AG10803 (cell line): ENCODE data around the gene GNAZ.

Experiments used
- DNase-seq: peaks from one replicate; pipeline ENCODE4 v3.0.0; 2010; ENCODE audit warnings: low read depth
- H3K4me3 ChIP-seq: 2 replicates; pipeline ENCODE4 v1.5.1; 2011; ENCODE audit warnings: mild to moderate bottlenecking, low read length, control low read depth
- TF ChIP-seq, protein P1 (sequence below): conservative IDR thresholded peaks from 2 replicates; pipeline ENCODE4 v1.5.1; 2011; ENCODE audit warnings: mild to moderate bottlenecking, low read length, control low read depth, inconsistent platforms

The GNAZ gene

DNA sequence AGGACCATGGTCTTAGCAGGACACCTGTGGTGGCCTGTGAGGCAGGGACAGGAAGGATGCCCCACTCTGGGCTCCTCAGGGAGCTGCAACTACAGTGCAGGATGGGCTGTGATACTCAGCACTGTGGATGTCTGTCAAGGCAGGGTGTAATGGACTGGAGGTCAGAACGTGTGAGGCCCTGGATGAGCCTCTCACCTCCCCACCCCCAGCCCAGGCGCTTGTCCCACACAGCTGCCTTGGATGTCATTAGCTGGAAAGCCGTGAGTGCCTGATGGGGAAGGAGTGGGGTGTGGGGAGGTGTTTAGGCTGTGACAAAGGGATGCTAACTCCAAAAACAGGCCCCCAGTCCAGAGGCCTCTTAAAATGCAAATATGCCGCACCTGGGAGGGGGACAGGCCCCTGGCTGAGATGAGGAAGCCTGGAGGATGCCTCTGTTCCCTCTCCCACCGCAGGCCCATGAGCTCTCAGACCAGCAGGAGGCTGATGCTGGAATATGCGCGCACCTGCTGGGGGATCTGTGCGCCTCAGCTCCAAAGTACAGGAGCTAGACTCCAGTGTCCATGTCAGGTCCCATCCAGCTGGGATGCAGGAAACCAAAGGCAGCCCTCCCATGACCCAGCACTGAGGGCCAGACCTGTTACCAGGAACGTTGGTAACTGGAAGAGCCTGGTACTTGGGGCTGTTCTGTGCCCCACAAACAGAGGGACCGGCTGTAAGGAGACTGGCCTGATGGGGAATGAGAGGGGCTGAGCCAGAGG lies 46.4 kb downstream of the GNAZ start:
- no peak for DNase-seq
- H3K4me3 ChIP-seq, result no peak overlapping the region
- TF ChIP-seq, protein P1, sequence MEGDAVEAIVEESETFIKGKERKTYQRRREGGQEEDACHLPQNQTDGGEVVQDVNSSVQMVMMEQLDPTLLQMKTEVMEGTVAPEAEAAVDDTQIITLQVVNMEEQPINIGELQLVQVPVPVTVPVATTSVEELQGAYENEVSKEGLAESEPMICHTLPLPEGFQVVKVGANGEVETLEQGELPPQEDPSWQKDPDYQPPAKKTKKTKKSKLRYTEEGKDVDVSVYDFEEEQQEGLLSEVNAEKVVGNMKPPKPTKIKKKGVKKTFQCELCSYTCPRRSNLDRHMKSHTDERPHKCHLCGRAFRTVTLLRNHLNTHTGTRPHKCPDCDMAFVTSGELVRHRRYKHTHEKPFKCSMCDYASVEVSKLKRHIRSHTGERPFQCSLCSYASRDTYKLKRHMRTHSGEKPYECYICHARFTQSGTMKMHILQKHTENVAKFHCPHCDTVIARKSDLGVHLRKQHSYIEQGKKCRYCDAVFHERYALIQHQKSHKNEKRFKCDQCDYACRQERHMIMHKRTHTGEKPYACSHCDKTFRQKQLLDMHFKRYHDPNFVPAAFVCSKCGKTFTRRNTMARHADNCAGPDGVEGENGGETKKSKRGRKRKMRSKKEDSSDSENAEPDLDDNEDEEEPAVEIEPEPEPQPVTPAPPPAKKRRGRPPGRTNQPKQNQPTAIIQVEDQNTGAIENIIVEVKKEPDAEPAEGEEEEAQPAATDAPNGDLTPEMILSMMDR, result no peak

DNA sequence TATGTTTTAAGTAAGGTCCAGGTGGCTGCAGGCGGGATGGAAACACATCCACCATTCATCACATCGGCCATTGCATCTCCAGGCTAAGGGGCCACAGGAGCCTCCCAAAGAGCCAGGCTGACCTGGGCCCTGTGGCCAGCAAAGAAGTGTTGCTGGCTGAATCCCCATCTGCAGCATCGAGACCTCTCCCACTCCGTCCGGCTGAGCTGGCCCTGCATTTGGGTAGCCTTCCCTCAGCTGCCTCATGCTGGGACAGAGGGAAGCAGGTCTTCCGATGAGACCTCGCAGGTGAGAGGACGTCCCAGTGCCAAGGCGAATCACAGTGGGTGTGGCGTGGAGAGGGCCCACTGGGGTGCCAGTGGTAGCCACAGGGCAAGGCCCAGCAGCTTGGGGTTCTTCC lies 47.0 kb downstream of the GNAZ start:
- no peak for DNase-seq
- no peak overlapping the region for H3K4me3 ChIP-seq
- TF ChIP-seq, protein P1, result no peak

DNA sequence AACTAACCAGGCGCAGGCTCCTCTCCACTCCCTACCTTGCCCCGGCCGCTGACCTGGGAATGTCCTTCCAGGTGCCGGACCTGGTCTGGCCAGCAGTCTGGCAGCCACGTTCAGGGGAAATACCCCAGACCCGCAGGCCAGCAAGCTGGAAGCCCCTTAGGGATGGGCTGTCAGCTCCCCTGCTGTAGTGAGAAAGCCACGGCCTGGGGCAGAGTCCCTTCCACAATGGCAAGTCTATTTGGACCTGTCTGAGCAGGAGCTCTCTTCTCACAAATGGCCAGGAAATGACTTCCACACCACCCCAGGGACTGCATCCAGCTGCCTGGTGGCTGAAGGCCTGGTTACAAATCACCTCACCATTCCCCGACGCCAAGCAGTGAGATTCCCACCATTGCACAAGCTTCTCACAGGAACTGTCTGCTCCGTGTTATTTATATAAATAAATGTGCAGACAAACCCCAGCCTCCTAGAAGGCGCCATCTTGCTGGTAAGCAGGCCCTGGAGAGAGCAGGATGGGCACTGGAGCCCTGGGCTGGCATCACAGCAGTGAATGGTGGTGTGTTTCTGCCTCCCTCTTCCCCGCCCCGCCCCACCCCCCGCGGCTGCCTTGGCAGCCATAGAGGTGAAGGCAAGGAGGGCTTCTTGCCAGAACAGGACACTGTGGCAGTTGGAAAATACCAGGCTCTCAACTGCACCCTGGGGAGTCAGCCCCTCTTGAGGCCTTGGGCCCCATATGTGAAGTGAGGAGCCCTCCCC lies 47.8 kb downstream of the GNAZ start:
- TF ChIP-seq, protein P1, result no peak
- no peak overlapping the region for H3K4me3 ChIP-seq
- no peak for DNase-seq

DNA sequence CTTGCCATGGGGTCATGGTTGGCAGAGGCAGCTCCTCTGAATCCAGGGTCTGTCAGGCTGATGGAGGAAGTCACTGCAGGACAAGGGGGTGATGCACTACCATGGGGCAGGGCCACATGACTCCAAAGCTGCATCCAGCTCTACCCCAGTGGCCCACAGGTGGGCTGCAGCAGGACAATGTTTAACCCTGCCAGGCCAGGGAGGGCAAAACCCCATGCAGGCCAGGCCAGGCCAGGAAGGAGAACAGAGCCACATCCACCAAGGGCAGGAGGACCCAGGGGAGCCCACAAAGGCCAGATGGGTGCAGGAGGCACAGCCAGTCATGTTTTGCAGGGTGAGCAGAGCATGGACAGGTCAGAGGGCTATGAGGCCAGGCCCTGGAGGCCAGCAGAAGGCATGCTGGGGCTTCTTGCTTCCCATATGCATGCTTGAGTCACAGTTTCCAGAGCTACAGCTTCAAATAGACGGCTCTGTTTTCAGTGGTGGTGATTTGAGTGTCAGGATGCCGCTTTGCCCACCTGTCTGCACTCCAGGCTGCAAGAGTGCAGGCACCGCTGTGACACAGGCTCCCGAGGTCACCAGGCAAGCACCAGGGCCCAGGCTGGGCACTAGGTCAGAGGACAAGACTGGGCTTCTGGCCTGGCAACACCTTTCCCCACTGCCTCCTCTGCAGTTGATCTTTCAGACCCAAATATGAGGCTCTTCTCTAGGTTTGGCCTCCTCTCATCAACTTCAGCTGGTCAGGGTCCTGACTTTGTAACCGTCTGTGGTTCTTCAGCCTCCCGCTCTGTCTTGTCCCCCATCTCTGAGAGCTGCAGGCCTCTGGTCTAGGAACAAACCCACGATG lies 48.6 kb downstream of the GNAZ start:
- DNase-seq, result no peak
- TF ChIP-seq, protein P1, result no peak
- H3K4me3 ChIP-seq, result no peak overlapping the region

DNA sequence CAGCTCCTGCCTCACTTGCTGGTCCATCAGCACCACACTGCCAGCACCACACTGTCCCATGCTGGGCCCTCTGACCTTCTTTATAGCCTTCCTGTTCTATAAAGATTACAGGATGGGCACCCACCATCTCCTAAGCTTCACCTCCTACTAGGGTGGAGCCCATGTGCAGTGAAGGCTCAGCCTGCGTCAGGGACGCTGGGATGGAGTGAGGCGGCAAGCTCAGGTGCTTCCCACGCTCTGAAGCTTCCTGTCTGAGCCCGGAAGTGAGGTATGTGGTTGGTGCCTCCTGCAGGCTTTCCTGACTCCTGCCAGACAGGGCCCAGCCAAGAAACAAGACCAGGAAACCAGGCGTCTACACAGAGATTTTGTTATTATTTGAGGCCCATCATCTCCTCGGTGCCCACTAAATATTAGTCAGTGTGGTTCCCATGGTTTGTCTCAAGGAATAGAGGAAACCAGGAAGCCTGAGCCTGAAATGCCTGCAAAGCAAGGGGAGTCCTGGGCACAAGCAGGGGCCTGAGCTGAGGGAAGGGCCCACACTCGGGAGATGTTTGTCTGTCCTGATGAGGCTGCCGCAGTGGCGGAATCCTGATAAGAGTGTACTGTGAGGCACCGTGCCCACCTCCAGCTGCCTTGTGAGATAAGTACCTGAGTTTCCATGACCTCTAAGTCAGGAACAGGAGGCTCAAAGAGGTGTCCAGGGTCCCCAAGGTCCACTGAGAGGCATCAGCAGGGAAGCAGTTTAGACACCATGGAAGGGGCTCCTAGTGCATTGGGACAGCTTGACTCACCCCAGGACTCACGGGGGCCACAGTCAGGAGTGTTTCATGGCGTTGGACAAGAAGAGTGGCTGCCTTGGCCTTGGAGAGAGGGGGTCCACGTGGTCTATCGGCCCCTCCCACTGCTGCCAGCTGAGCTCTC lies 49.4 kb downstream of the GNAZ start:
- no peak for DNase-seq
- no peak overlapping the region for H3K4me3 ChIP-seq
- TF ChIP-seq, protein P1, result no peak

DNA sequence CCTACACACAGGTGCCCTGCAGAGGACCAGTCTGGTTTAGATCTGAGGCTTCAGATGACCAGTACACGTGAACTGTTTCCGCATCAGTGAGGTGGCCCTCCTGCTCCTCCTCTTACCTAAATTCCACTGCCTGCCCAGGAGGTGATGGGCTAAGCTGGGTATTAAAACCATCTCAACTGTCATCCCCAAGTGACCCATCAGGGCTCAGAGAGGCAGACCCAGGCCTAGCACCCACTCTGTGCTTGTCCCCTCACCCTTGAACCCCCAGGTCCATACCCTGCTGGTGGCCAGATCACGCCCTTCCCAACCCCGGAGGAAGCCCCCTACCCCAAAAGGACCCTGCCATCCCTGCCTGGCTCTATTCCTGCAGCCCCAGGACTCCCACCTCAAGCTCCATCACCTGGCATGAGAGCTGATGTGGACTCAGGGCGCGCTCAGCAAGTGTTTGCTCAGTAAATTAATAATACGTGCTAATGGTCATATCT lies 50.1 kb downstream of the GNAZ start:
- TF ChIP-seq, protein P1, result no peak
- H3K4me3 ChIP-seq, result no peak overlapping the region
- no peak for DNase-seq
